Stimulated activated CD4-positive, alpha-beta T cell treated with anti-CD3 and anti-CD28 coated beads, Interleukin-1b, Interleukin-23, amount 100 ng/mL, for 1 hour (primary cell): ENCODE results near the gene TTC21A.
"Not testable (repeated sequence)": the region's sequence is repeated elsewhere in the genome, so short reads cannot be mapped to it uniquely, and the experiment has no call there.

ENCODE experiments used
- DNase-seq, 2 donors: peaks; one replicate each; pipeline ENCODE4 v3.0.0-alpha.2; 2020; ENCODE audit warnings: low read depth in 2 of 2

TTC21A gene

GRCh38 chr3:39107388-39108199 is at the start of gene TTC21A, which contains the start of gene GORASP1:
Gene TTC21A (plus strand): TSS chr3:39107680. CDS start chr3:39107838, 158 bp downstream.
Gene GORASP1 (minus strand): TSS chr3:39107627. CDS start chr3:39107541, 86 bp downstream.
- DNase-seq = peak in 1 of 2 donors; percentile 25

- not testable (repeated sequence) for DNase-seq
Observed at GRCh38 chr3:39061228-39061627, 46.3 kb upstream of the TTC21A start.

GRCh38 chr3:39062180-39062579 is 45.3 kb upstream of the TTC21A start:
- DNase-seq = no peak

GRCh38 chr3:39063143-39063542 is 44.3 kb upstream of the TTC21A start:
- no peak for DNase-seq

GRCh38 chr3:39064646-39065045 is 42.8 kb upstream of the TTC21A start:
- no peak for DNase-seq

GRCh38 chr3:39065197-39065596 is 42.3 kb upstream of the TTC21A start:
- no peak for DNase-seq

GRCh38 chr3:39067286-39067685 is 40.2 kb upstream of the TTC21A start:
- no peak for DNase-seq

GRCh38 chr3:39068556-39068955 is 38.9 kb upstream of the TTC21A start:
- no peak for DNase-seq

- DNase-seq = no peak
Observed at GRCh38 chr3:39075910-39076309, 31.6 kb upstream of the TTC21A start.

- DNase-seq = no peak
Observed at GRCh38 chr3:39079530-39079929, 27.9 kb upstream of the TTC21A start.

- no peak for DNase-seq
Observed at GRCh38 chr3:39080026-39080425, 27.5 kb upstream of the TTC21A start.

- DNase-seq = no peak
Observed at GRCh38 chr3:39082666-39083313, 24.7 kb upstream of the TTC21A start.

- no peak for DNase-seq
Observed at GRCh38 chr3:39086144-39086543, 21.3 kb upstream of the TTC21A start.

- DNase-seq = no peak
Observed at GRCh38 chr3:39088456-39088855, 19.0 kb upstream of the TTC21A start.

GRCh38 chr3:39088889-39089288 is 18.6 kb upstream of the TTC21A start:
- no peak for DNase-seq

GRCh38 chr3:39090922-39091321 is 16.6 kb upstream of the TTC21A start:
- DNase-seq = no peak

GRCh38 chr3:39094851-39095677 is 12.4 kb upstream of the TTC21A start:
- no peak for DNase-seq

- no peak for DNase-seq
Observed at GRCh38 chr3:39095778-39096177, 11.7 kb upstream of the TTC21A start.

GRCh38 chr3:39096775-39097174 is 10.7 kb upstream of the TTC21A start:
- DNase-seq = no peak

- DNase-seq = no peak
Observed at GRCh38 chr3:39097716-39098472, 9.6 kb upstream of the TTC21A start.

GRCh38 chr3:39098473-39099000 is 8.9 kb upstream of the TTC21A start:
- DNase-seq = no peak
